ENCODE measurements around the gene CYSTM1.

CYSTM1 gene

DNA sequence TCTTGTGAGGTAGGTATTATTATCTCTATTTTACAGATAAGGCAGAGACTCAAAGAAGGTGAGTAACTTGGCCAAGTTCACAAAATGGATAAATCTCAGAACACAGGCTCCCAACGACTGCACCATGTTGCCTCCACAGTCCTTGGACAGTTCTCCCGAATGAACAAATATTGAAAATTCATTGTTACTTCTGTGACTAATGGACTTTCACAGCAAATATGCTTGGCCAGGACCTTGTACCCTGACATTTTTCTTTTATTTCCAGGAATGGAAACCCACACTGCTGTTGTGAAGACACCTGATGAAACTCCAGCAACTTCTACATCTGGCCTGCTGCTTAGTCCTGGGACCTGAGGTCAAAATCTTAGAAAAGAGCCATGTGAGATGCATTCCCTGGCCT, 2.5 kb upstream of the CYSTM1 start:
- ChIA-PET POLR2A (ENCODE audit: low non-redundant PET) (no interaction called here), CTCF (no interaction called here)
- H3K27ac ChIP-seq: no peak overlapping the region
- DNase-seq (ENCODE audit: low spot score): no peak
- TF ChIP-seq, protein P1, sequence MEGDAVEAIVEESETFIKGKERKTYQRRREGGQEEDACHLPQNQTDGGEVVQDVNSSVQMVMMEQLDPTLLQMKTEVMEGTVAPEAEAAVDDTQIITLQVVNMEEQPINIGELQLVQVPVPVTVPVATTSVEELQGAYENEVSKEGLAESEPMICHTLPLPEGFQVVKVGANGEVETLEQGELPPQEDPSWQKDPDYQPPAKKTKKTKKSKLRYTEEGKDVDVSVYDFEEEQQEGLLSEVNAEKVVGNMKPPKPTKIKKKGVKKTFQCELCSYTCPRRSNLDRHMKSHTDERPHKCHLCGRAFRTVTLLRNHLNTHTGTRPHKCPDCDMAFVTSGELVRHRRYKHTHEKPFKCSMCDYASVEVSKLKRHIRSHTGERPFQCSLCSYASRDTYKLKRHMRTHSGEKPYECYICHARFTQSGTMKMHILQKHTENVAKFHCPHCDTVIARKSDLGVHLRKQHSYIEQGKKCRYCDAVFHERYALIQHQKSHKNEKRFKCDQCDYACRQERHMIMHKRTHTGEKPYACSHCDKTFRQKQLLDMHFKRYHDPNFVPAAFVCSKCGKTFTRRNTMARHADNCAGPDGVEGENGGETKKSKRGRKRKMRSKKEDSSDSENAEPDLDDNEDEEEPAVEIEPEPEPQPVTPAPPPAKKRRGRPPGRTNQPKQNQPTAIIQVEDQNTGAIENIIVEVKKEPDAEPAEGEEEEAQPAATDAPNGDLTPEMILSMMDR (conservative IDR thresholded peaks at IDR 0.05; ENCODE audit: low read depth): no peak

DNA sequence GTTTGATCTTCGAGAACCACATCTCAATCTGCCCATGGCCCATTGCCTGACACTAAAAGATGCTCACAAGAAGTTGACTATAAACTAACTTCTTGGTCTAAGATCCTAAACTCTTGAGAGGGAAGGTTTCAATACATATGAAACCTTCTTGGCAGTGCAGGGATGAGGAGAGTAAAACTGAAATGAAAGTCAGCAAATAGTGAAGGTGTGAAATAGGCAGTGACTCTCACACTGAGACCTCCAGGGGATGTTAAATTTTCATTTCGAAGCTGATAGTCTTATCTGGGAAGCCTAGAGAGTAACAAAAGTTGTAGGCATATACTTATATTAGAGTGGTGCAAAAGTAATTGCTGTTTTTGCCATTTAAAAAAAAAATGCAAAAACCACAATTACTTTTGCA, 974 bp upstream of the CYSTM1 start:
- TF ChIP-seq, protein P1 (conservative IDR thresholded peaks at IDR 0.05; ENCODE audit: low read depth): no peak
- no peak for DNase-seq (ENCODE audit: low spot score)
- CTCF ChIA-PET: interaction anchor here (0.6 to 1.6 kb wide), 3 partner anchors 17 to 178 kb away, joined by 3 to 7 read pairs (median 4); no protein-coding TSS in a partner anchor
- no peak overlapping the region for H3K27ac ChIP-seq
- POLR2A ChIA-PET (ENCODE audit: low non-redundant PET): interaction anchor here (0.6 kb wide), 1 partner anchor 23 kb away, joined by 6 read pairs; no protein-coding TSS in a partner anchor

DNA sequence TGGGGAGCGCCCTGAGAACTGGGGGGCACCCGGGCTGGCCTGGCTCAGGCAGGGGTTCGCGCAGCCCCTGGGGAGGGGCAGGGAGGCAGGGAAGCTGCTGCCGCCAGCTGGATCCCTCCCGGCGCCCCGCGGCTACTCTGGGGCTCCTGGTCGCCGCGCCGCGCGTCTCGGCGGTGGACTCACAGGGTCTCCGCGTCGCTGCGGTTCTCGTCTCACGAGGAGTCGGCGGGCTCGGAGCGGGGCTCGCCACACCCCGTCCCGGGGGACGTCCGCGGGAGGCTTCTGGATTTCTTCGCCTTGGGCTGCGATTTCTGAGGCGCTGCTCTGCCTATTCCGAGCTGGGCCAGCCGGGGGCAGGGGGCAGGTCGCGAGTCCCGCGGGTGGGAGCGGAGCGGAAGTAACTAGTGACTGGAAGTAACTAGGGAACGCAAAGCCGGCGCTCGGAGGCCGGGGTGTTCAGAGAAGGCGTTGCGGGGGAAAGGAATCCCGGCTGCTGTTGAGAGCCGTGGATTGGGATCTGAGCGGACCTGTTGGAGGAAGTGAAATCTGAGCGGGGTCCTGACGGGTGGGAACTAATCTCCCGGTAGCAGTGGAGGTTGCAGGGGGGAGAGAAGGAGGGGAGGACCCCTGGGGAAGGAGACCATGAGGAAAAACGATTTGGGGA, 511 bp downstream of the CYSTM1 start:
- POLR2A ChIA-PET (ENCODE audit: low non-redundant PET): interaction anchor here (0.6 kb wide), 1 partner anchor 991 kb away, joined by 3 read pairs; no protein-coding TSS in a partner anchor
- TF ChIP-seq, protein P1 (conservative IDR thresholded peaks at IDR 0.05; ENCODE audit: low read depth): no peak
- H3K27ac ChIP-seq: peak overlapping the region; percentile 83
- DNase-seq (ENCODE audit: low spot score): peak; percentile 74
- CTCF ChIA-PET: interaction anchor here (1.3 to 1.6 kb wide), 3 partner anchors 16 to 176 kb away, joined by 4 to 7 read pairs (median 4); no protein-coding TSS in a partner anchor

DNA sequence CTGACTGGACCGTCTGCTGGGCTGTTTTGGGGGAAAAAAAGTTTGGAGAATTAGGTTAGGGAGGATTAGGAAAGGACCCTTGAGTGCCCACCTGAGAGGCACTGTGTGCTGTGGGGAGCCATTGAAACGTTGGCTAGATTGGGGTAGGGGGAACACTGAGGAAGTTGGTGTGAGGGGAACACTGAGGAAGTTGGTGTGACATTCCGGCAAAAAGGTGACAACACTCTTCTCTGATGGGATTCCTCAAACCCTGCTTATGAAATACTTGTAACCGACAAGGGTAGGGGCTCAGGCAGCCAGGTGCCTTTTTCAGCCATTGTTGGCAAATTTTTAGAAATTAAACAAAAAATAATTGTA, 1.0 kb downstream of the CYSTM1 start:
- POLR2A ChIA-PET (ENCODE audit: low non-redundant PET): no interaction called here

DNA sequence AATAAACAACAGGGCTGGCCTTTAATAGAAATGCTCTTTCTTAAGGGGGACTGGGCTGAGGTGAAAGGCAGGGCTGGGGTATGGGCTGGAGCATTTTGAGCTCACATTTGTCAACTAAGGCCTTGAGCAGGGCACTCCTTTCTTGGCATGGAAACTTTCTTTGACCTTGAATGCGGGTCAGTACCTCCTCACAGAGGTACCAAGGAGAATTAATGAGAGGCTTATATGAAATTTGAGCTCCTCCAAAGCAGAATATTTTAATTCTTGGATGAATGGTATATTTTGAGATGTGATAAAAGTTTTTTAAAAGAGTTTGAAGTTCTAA, 3.1 kb downstream of the CYSTM1 start:
- TF ChIP-seq, protein P1 (conservative IDR thresholded peaks at IDR 0.05; ENCODE audit: low read depth): no peak
- no peak for DNase-seq (ENCODE audit: low spot score)
- CTCF ChIA-PET: interaction anchor here (0.6 to 1.6 kb wide), 5 partner anchors 58 to 210 kb away, joined by 3 to 8 read pairs (median 3); no protein-coding TSS in a partner anchor
- POLR2A ChIA-PET (ENCODE audit: low non-redundant PET): interaction anchor here (0.6 kb wide), 1 partner anchor 35 kb away, joined by 4 read pairs; no protein-coding TSS in a partner anchor
- no peak overlapping the region for H3K27ac ChIP-seq

More for the DNA sequence above, 1.0 kb downstream of the CYSTM1 start:
- H3K27ac ChIP-seq: peak overlapping the region; percentile 83
- TF ChIP-seq, protein P1 (conservative IDR thresholded peaks at IDR 0.05; ENCODE audit: low read depth): no peak
- CTCF ChIA-PET: interaction anchor here (1.3 kb wide), 1 partner anchor 169 kb away, joined by 4 read pairs; no protein-coding TSS in a partner anchor
- no peak for DNase-seq (ENCODE audit: low spot score)

DNA sequence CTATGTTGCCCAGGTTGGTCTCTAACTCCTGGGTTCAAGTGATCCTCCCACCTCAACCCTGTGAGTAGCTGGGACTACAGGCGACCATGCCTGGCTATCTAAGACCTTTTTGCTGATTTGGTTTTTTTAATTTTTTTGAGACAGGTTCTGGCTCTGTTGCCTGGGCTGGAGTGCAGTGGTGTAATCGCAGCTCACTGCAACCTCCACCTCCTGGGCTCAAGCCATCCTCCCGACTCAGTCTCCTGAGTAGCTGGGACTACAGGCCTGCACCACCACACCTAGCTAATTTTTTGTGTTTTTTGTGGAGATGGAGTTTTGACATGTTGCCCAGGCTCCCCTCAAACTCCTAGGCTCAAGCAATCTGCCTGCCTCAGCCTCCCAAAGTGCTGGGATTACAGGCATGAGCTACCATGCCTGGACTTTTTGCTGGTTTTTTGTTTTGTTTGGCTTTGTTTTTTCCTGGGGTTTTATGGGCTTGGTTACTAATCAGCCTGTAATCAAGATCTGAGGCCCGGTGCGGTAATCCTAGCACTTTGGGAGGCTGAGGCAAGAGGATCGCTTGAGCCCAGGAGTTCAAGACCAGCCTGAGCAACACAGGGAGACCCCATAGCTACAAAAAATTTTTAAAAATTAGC, 3.6 kb downstream of the CYSTM1 start:
- ChIA-PET POLR2A (ENCODE audit: low non-redundant PET) (no interaction called here), CTCF (interaction anchor here (0.7 to 1.2 kb wide), 3 partner anchors 11 to 210 kb away, joined by 3 to 8 read pairs (median 4); no protein-coding TSS in a partner anchor)
- no peak overlapping the region for H3K27ac ChIP-seq
- TF ChIP-seq, protein P1 (conservative IDR thresholded peaks at IDR 0.05; ENCODE audit: low read depth): no peak
- DNase-seq (ENCODE audit: low spot score): no peak
